CD4-positive, alpha-beta T cell (primary cell): ENCODE measurements around the gene ARIH2. TPM values are rescaled to one million over a fixed set of nuclear protein-coding genes. Genes with fewer than 3 reads are reported as not detected.
"Not testable (repeated sequence)": the region's sequence is repeated elsewhere in the genome, so short reads cannot be mapped to it uniquely, and the experiment has no call there.

ENCODE experiments used
- ATAC-seq: fragments of 200-7000 bp; cut with Tn5 transposase; one replicate; pipeline ENCODE4 v1.10.0; 2022; ENCODE audit warnings: mild to moderate bottlenecking; ENCODE audit not compliant: poor library complexity
- CTCF ChIA-PET: fragments of 350-600 bp; sonication (Branson Sonifier 250); formaldehyde crosslinking; loops from one replicate; lab custom pipeline; 2021; ENCODE audit warnings: antibody characterized with exemption, inconsistent platforms; lab: Charles Lee
- POLR2A ChIA-PET: fragments of 350-600 bp; sonication (Branson Sonifier 250); formaldehyde crosslinking; loops from one replicate; lab custom pipeline; 2021; ENCODE audit warnings: antibody characterized with exemption, inconsistent platforms; lab: Charles Lee
- DNase-seq, 14 experiments: peaks; one replicate each; pipeline ENCODE4 v3.0.0-alpha.2; 2013 to 2020; ENCODE audit warnings: mixed read lengths in 2 of 14
- H3K27ac ChIP-seq, 2 donors: one replicate each; pipeline versions ENCODE4 v1.5.1 to v1.7.0; 2013; ENCODE audit warnings: low read length in 2 of 2, low read depth in 1 of 2, mild to moderate bottlenecking in 1 of 2
- H3K27me3 ChIP-seq, 2 experiments: 1 replicate in 1 of 2; 2 replicates in 1 of 2; pipeline versions ENCODE4 v1.6.1 to v1.7.0; 2013; ENCODE audit warnings: low read length in 2 of 2, control low read depth in 1 of 2, mild to moderate bottlenecking in 1 of 2, moderate library complexity in 1 of 2; ENCODE audit not compliant: insufficient read depth in 2 of 2, control insufficient read depth in 1 of 2
- H3K36me3 ChIP-seq: one replicate; pipeline ENCODE4 v1.6.1; 2013; ENCODE audit warnings: low read length, control low read depth; ENCODE audit not compliant: insufficient read depth
- H3K4me1 ChIP-seq: one replicate; pipeline ENCODE4 v1.6.1; 2013; ENCODE audit warnings: low read length, control low read depth; ENCODE audit not compliant: insufficient read depth
- H3K4me3 ChIP-seq: one replicate; pipeline ENCODE4 v1.5.1; 2013; ENCODE audit warnings: mild to moderate bottlenecking, low read length, moderate library complexity
- H3K9me3 ChIP-seq, 2 experiments: 1 replicate in 1 of 2; 2 replicates in 1 of 2; pipeline versions ENCODE4 v1.6.1 to v1.7.0; 2013; ENCODE audit warnings: low read length in 2 of 2, mild to moderate bottlenecking in 2 of 2, control low read depth in 1 of 2, moderate library complexity in 1 of 2; ENCODE audit not compliant: control insufficient read depth in 1 of 2, insufficient read depth in 1 of 2
- H3K27ac Mint-ChIP-seq: one replicate; pipeline ENCODE4 v1.8.0; 2020; ENCODE audit warnings: mixed read lengths
- H3K27me3 Mint-ChIP-seq: one replicate; pipeline ENCODE4 v1.8.0; 2021; ENCODE audit warnings: mixed read lengths
- H3K36me3 Mint-ChIP-seq: one replicate; pipeline ENCODE4 v1.8.0; 2021; ENCODE audit warnings: low read depth, mixed read lengths
- H3K4me1 Mint-ChIP-seq: one replicate; pipeline ENCODE4 v1.8.0; 2021; ENCODE audit warnings: low read depth, mixed read lengths
- H3K4me3 Mint-ChIP-seq: one replicate; pipeline ENCODE4 v1.8.0; 2020; ENCODE audit warnings: mild to moderate bottlenecking, mixed read lengths
- H3K9me3 Mint-ChIP-seq: one replicate; pipeline ENCODE4 v1.8.0; 2020; ENCODE audit warnings: mixed read lengths
- intact Hi-C, 2 experiments: fragments of 100-400 bp; cut with DNase I in 1 of 2; cut with micrococcal nuclease in 1 of 2; formaldehyde crosslinking; loops; one replicate each; pipeline versions ENCODE4 v1.15.1 to v1.9.0; 2023 to 2025; cut with DNase I, micrococcal nuclease
- total RNA-seq, 174 experiments: library from RNA in 2 of 174; stranded (reverse) in 2 of 174; gene quantifications; one replicate each; pipeline ENCODE4 v1.2.3 and lab custom pipeline; 2021 to 2026
- TF ChIP-seq, protein P1 (sequence below): fragments of 200-600 bp; IDR thresholded peaks from one replicate; pipeline ENCODE4 v1.8.0; 2022; ENCODE audit warnings: antibody characterized with exemption, mild to moderate bottlenecking

Gene ARIH2
- total RNA-seq, 2 experiments from 2014 or later, result 182 TPM

DNA sequence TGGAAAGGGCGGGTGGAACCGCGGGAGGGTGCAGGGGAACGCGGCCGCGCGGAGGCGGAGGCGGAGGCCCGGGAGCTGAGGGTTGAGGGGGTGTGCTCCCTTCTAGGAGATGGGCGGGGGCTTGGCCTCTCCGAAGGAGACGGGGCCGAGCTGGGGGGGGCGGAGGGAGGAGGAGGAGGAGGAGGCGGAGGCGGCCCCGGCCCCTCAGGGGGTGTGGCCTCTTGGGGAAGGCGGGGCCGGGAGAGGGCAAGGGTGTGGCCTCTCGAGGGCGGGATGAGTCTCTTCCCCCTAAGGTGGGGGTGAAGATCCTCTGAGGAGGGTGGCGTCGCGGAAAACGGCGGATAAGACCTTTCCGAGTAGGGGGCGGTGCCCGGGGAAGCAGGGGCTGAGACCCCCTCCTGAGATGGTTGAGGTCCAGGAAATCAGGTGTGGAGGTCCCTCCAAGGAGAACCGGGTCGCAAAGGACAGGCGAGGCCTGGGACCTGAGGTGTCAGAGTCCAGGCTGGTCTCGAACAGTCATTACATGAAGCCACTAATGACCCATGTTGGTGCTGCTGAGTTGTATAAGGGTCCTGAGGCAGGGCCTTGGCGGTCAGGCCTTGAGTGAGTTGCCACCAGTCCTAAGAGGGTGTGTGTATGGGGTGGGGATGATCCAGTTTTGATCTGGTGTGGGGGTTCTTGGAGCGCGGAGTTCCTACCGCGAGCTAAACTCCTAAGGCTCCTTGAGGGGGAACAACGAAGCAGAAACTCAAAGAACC, 89.3 kb downstream of the ARIH2 start:
- H3K4me1 Mint-ChIP-seq, result peaks cover 32% of the 10 kb centered on the region
- H3K9me3 Mint-ChIP-seq, result no peaks in the 10 kb centered on the region
- intact Hi-C loops, result loop anchor here (1.0 to 5.0 kb wide), 8 partner anchors 10 to 1496 kb away; partner anchors contain the start of genes DALRD3 (in 1 of the 2), ELP6 (in 1 of the 2), IMPDH2 (in 1 of the 2) and NME6 (in 1 of the 2)
- Histone ChIP-seq H3K4me1 (peaks cover 25% of the 10 kb centered on the region), H3K27ac (peak overlapping the region; percentile 89 to 99), H3K4me3 (peak overlapping the region; percentile 99), H3K36me3 (peaks cover 21% of the 10 kb centered on the region), H3K27me3 (no peaks in the 10 kb centered on the region), H3K9me3 (no peaks in the 10 kb centered on the region)
- ATAC-seq (peak; percentile 51), DNase-seq (peak; percentile 74 to 92 (median 86))
- H3K27ac Mint-ChIP-seq, result peak overlapping the region; percentile 97
- CTCF ChIA-PET, result interaction anchor here (1.1 to 5.2 kb wide), 6 partner anchors 8 to 89 kb away, joined by 4 to 100 read pairs (median 10); partner anchors contain the start of genes ARIH2, IMPDH2, NDUFAF3 and P4HTM
- peaks cover 28% of the 10 kb centered on the region for H3K36me3 Mint-ChIP-seq
- H3K27me3 Mint-ChIP-seq, result no peaks in the 10 kb centered on the region
- POLR2A ChIA-PET, result interaction anchor here (0.5 to 8.0 kb wide), 24 partner anchors 10 to 462 kb away, joined by 3 to 331 read pairs (median 4); partner anchors contain the start of genes ARIH2, DAG1, DALRD3 and IMPDH2
- H3K4me3 Mint-ChIP-seq, result peak overlapping the region; percentile 99
- TF ChIP-seq, protein P1, sequence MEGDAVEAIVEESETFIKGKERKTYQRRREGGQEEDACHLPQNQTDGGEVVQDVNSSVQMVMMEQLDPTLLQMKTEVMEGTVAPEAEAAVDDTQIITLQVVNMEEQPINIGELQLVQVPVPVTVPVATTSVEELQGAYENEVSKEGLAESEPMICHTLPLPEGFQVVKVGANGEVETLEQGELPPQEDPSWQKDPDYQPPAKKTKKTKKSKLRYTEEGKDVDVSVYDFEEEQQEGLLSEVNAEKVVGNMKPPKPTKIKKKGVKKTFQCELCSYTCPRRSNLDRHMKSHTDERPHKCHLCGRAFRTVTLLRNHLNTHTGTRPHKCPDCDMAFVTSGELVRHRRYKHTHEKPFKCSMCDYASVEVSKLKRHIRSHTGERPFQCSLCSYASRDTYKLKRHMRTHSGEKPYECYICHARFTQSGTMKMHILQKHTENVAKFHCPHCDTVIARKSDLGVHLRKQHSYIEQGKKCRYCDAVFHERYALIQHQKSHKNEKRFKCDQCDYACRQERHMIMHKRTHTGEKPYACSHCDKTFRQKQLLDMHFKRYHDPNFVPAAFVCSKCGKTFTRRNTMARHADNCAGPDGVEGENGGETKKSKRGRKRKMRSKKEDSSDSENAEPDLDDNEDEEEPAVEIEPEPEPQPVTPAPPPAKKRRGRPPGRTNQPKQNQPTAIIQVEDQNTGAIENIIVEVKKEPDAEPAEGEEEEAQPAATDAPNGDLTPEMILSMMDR, result no peak

DNA sequence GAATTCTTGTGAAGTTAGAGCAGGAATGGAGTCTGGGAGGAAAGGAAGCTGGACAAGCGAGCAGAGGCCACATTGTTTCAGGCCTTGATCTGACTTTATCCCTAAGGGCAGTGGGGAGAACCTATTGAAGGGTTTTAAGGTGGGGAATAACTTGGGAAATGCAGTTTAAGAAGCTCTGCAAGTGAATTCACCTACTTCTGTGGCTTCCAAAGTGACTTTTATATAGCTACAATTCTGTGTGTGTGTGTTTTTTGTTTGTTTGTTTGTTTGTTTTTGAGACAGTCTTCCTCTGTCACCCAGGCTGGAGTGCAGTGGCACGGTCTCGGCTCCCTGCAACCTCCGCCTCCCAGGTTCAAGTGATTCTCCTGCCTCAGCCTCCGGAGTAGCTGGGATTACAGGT, 90.0 kb downstream of the ARIH2 start:
- intact Hi-C loops, result loop anchor here in 1 of 2 experiments (5.0 kb wide), 2 partner anchors 706 to 1496 kb away; partner anchors contain the start of genes ELP6 and NME6
- Histone ChIP-seq H3K4me1 (peaks cover 25% of the 10 kb centered on the region), H3K27ac (peak overlapping the region; percentile 43 to 89), H3K36me3 (peaks cover 22% of the 10 kb centered on the region)
- H3K27me3 Mint-ChIP-seq, H3K4me3 ChIP-seq, ATAC-seq, DNase-seq, H3K27me3 ChIP-seq, H3K9me3 ChIP-seq, H3K9me3 Mint-ChIP-seq: not testable (repeated sequence)
- Mint-ChIP-seq H3K27ac (peak overlapping the region; percentile 97), H3K4me3 (peak overlapping the region; percentile 99), H3K36me3 (peaks cover 33% of the 10 kb centered on the region), H3K4me1 (peaks cover 32% of the 10 kb centered on the region)
- POLR2A ChIA-PET, result interaction anchor here (1.5 to 8.0 kb wide), 4 partner anchors 11 to 20 kb away, joined by 3 to 331 read pairs (median 103); partner anchors contain the start of genes DALRD3, IMPDH2, NDUFAF3 and P4HTM
- CTCF ChIA-PET, result interaction anchor here (2.2 to 5.2 kb wide), 3 partner anchors 14 to 85 kb away, joined by 10 to 100 read pairs (median 59); partner anchors contain the start of genes NDUFAF3, P4HTM and QRICH1

DNA sequence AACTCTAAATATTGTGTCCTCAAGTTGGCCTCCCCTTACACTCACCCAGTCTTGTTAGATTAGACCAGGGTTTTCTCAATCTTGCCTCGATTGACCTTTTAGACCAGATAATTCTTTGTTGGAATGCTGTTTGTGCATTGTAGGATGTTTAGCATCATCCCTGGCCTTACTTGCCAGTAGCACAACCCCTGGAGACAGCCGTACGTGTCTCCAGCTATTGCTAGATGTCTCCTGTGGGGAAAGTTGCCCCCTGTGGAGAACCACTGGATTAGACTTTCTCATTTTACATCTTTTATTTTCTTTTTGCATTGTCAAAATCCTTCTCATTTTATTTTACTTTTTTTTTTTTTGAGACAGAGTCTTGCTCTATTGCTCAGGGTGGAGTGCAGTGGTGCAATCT, 90.8 kb downstream of the ARIH2 start:
- Mint-ChIP-seq H3K9me3 (no peaks in the 10 kb centered on the region), H3K4me1 (peaks cover 32% of the 10 kb centered on the region), H3K27me3 (no peaks in the 10 kb centered on the region), H3K27ac (peak overlapping the region; percentile 97), H3K36me3 (peaks cover 41% of the 10 kb centered on the region), H3K4me3 (peak overlapping the region; percentile 68)
- ChIA-PET POLR2A (interaction anchor here (0.7 to 8.0 kb wide), 4 partner anchors 12 to 1533 kb away, joined by 4 to 331 read pairs (median 103); partner anchors contain the start of genes DALRD3, IMPDH2, NDUFAF3 and P4HTM), CTCF (interaction anchor here (4.3 to 5.2 kb wide), 2 partner anchors 13 to 21 kb away, joined by 59 to 100 read pairs; partner anchors contain the start of genes NDUFAF3 and P4HTM)
- TF ChIP-seq, protein P1, result no peak
- H3K36me3 ChIP-seq, result peaks cover 30% of the 10 kb centered on the region
- no peak for DNase-seq
- intact Hi-C loops, result loop anchor here in 1 of 2 experiments (5.0 kb wide), 2 partner anchors 707 to 1497 kb away; partner anchors contain the start of genes ELP6 and NME6
- H3K4me1 ChIP-seq, result peaks cover 25% of the 10 kb centered on the region
- no peaks in the 10 kb centered on the region for H3K9me3 ChIP-seq
- H3K4me3 ChIP-seq, result no peak overlapping the region
- no peak overlapping the region for H3K27ac ChIP-seq
- no peak for ATAC-seq
- no peaks in the 10 kb centered on the region for H3K27me3 ChIP-seq
